Islet precursor cell (in vitro differentiated cells): ENCODE measurements around the gene SUMO3.

Experiments used
- DNase-seq: peaks from one replicate; pipeline ENCODE4 v3.0.0-alpha.2; 2018

The SUMO3 gene

DNA sequence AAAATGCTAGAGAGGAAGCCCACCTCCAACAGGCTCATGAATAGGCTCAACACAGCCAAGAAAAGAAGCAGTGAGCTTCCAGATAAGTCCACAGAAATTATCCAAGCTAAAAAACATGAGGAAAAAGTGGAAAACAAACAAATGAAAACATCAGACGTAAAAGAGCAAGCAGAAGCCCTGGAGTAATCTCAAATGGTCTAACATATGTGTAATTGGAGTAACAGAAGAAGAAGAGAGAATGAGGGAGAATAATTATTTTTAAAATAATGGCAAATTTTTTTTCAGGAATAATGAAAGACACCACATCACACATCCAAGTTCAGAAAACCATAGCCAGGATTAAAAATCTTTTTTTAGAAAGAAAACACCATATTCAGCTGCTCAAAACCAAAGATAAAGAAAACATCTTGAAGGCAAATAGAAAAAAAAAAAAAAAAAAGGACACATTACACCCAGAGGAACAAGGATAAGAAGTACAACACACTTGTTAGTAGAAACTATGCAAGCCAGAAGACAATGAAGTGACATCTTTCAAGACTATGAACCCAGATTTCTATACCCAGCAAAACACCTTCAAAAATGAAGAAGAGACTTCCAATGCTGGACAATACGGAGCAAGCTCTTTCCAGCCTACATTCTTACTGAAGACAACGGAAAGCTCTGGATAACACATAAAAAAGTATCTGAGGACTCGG, 10.6 kb upstream of the SUMO3 start:
- DNase-seq = no peak

DNA sequence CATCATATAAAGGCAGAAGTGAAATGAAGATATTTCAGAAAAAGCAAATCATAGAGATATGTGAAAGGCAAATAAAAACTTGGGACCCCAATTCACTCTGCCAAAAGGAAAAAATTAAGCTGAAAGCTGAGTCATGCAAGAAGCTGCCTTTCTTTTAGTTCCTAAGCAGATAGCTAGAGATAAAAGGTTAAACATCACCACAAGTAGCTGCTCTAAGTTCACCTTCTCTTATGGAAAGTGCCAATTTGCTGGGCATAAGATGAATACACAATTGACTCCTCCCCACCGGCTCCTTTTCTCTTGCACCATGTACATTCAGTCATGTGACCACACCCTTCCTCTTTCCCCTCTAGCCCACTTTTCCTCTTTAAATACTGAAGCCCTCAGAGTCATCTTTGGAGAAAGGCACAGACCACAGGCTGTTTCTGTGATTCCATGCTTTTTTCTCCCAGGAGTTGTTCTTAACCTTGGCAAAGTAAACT, 5.4 kb upstream of the SUMO3 start:
- DNase-seq = peak; percentile 16

DNA sequence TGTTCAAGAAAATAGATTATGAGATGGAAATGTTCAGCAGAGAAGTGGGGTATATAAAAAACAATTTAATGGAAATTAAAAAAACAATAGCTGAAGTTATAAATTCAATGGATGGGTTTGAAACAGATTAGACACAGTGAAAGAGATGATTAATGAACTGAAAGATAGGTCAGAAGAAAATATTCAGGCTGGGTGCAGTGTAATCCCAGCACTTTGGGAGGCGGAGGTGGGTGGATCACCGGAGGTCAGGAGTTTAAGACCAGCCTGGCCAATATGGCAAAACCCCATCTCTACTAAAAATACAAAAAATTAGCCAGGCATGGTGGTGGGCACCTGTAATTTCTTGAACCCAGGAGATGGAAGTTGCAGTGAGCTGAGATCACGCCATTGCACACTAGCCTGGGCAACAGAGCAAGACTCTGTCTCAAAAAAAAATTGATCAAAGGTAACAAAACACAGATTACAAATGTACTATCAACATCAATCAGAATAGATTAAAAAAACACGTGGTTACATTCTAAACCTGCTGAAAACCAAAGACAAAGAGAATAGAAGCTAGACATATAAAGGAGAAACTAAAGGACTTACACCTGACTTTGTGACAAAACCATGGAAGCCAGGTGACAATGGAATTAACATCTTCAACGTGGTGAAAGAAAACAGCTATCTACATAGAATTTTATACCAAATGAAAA, 4.8 kb upstream of the SUMO3 start:
- DNase-seq = no peak

DNA sequence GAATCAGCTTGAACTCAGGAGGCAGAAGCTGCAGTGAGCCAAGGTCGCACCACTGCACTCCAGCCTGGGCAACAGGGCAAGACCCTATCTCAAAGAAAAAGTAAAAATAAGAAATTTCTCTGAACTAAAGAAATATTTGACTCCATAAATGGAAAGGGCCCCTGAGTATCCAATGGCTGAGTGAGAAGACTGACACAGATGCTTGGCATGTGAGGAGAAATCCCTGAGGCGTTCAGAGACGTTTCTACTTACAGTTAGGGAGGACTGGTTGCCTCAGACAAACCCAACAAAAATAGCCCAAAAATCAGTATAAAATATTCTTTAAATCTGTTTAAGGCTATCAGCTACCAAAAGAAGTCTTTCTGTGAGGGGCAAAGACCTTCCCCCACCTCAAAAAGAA, 3.0 kb upstream of the SUMO3 start:
- DNase-seq = peak; percentile 8

DNA sequence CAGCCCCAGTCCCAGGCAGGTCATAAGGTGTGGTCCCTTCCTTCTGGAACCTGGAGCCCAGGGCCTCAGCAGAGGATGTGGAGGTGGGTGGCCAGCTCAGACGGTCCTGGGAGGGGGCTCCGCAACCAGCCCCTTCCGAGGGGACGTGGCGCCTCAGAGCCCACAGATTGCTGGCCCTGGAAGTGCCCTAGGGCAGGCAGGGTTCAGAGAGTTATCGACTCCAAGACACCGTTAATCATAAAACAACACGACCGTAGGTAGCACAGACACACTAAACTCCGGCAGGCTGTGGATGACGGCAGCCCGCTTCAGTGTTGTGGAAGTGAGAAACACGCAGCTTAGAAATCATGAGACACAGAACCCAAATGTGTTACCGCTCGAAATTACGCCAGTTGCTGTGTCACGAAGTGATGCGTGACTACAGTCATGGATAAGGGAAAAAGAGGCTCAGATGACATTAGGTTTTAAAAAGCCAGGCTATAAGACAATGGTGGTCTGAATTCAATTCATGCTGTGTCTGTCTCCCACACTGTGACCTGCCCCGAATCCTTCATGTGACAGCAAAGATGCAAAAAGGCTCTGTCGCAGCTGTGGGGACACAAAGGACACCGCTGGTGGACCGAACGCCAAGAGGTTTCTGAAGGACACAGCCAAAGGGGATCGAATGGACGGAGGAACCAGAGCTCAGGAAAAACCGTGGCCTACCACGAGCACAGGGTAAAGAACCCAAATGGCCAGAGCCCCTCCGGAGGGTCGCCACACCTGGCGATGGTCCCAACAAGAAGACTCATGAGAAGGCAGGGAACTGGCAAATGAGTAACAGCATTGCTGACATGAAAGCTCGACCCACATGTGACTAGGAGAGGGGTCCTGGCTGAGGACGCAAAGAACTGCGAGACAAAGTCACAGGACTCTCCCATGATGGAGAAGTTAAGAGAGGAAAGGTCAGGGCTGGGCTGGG, 1.7 kb upstream of the SUMO3 start:
- DNase-seq = peak; percentile 35

DNA sequence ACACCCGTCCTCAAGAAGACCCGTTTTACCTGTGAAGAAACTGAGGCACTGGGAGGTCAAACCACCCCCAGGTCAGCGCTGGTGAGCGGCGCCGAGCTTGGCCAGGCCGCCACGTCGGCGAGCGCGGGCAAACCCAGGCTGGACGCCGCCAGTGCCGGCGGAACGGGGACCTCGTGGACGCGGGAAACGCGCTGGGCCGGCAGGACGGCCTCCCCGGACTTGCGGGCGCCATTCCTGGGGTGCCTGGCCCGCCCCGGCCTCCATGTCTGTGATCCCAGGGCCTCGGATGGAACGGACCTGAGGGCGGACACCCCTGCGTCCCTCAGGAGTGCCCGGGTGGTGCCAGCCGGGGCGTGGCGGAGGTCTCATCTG, 764 bp upstream of the SUMO3 start:
- DNase-seq = peak; percentile 55

DNA sequence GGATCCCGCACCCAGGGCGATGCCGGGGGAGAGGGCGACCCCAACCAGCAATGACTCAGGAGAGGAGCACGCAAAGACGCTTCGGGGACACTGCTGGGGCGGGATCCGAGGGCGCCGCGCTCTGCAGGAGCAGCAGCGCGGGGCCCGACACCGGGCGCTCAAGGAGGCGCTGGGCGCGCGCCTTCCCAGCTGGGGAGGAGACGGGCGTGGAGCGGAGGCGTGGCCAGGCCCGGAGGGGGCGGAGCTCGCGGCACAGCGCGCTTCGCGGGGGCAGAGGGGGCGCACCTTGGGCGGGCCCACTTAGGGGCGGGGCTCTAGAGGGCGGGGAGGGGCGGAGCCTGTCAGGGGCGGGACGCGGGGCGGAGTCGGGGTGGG, 369 bp downstream of the SUMO3 start:
- peak; percentile 93 for DNase-seq

DNA sequence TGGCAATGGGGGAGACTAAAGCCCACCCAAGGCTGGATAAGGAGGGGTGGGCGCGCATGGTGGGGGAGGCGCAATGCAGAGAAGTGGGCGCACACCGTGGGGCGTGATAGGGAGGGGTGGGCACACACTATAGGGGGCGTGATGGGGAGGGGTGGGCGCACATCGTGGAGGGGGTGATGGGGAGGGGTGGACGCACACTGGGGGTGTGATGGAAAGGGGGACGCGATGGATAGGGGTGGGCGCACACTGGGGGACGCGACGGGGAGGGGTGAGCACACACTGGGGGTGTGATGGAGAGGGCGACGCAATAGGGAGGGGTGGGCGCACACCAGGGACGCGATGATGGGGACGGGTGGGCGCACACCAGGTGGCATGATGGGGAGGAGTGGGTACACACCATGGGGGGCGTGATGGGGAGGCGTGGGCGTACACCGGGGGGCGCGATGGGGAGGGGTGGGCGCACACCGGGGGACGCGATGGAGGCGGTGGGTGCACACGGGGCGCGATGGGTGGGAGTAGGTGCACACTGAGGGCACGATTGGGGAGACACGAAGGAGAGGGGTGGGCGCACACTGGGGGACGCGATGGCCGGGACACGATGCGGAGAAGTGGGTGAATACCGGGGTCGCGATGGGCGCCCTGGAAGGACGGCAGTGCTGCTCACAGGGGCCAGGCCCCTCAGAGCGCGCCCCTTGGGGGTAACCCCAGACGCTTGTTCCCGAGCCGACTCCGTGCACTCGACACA, 929 bp downstream of the SUMO3 start:
- DNase-seq = no peak

DNA sequence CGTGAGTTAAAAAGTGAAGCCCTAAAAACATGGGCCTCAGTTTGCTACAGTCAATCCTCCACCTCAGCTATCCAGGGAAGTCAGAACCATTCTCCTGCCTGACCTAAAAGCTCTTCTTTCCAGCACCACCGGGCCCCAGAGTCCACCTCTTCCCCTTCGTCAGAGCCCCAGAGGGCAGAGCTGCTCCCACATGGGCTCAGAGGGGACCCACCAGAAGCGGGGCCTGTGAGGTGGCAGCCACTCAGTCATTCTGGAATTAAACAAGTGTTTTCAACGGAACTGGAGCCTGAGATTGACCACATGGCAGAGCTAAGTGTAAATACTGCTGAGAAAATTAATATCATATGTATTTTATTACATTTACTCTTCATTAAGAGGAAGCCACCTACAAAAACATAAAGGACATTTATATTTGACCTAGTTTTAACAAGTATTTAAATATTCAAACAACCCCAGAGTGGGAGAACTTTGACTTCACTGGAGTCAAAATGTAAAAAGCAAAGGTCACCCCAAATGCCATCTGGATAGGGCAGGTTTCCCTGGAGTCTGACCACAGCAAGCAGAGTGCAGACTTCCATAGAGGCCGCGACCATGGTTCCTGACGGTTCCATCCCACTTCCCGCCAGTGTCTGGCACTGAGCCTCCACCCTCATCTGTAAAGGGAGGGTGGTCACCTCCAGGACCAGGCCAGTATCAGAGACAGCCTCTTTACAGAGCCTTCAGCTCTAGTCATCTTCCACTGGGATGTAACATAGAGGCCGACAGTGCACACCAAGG, 1.8 kb downstream of the SUMO3 start:
- peak; percentile 37 for DNase-seq

DNA sequence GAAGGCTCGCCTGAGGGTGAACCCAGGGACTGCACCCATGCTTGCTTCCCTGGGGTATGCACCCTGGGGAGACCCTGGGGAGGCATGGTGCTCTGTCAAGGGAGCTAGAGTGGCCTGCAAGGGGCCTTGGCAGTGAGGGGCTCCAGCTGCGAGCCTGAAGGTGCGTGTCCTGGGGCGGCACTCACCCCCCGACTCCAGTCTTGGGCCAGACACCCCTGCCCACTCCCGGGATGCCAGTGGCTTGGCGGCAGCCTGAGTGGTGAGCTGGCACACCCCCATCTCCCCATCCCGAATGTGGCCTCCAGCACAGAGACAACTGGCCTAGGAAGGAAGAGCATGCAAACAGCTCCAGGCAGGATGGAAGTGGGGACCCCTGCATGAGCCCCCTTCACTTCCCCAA, 2.6 kb downstream of the SUMO3 start:
- no peak for DNase-seq

DNA sequence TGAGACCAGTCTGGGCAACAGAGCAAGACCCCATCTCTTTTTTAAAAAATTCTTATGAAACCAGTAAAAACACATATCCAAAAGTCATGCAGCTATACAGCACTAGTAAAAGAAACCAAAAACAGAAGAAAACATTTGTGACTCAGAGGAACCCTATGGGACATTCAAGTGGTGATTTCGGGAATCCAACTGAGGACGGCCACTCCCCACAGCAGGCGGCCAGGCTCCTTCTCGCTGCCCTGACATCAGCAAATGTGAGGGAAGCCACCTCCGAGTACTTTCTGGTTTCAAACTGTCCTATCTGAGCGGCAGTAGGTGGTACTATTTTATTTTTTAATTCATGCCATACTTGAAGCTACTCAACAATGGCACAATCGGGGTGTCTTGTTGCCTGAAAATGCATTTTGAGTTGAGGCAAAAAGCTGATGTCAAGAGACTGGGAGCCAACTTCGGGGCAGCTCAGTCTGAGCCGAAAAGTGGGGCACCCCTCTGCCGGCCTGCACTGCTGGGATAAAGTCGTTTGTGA, 3.3 kb downstream of the SUMO3 start:
- DNase-seq = no peak

DNA sequence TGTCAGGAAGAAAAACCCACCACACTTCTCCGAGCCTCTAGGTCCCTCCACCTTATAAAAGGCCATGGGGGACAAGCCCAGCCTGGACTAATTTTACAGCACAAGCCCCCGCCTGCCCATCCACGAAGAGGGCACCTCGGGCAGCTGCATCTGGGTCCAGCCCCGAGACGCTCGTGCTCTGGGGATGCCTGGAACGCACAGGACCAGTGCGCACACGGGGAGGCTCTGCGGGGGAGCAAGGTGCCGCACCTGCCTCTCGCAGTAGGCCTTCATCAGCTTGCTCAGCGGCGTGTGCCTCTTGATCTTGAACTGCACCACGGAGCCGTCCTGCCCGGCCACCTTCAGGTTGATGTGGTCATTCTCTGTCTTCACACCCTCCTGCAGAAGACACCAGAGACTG, 4.1 kb downstream of the SUMO3 start:
- DNase-seq = no peak

DNA sequence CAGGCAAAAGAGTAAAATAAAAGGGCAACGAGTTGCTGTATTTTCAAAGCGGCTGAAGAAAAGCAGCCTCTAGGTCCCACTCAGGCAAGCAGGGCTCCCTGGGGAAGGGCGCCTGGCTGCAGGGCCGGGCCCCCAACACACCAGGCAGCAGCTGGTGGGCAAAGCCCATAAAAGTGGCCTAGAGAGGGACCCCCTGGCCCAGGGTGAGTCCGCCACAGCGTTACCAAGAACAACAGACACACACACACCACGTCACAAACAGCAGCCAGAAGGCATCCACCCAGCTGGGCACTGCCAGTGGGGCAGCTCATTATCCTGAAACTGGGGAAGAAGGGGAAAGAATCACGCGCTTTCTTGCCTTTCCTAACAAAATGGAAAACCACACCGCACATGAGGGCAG, 4.7 kb downstream of the SUMO3 start:
- DNase-seq = no peak

DNA sequence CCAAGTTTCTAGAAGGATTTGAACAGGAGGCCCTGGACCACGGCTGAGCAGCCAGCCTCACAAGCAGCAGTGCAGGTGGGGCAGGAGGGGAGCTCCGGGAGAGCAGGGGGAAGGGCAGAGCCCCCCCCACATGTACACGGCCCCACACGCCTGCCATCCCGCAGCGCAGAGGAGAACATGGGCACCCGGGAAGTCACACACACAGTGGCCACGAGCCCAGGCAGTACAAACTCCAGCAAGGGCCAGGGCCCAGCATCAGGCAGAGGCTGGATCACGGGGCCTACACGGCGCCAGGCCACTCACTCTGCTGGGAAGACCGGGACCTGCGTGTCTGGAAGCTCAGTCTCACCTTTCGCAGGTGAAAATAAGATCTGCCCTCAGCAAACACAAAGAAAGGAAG, 5.2 kb downstream of the SUMO3 start:
- DNase-seq = no peak

DNA sequence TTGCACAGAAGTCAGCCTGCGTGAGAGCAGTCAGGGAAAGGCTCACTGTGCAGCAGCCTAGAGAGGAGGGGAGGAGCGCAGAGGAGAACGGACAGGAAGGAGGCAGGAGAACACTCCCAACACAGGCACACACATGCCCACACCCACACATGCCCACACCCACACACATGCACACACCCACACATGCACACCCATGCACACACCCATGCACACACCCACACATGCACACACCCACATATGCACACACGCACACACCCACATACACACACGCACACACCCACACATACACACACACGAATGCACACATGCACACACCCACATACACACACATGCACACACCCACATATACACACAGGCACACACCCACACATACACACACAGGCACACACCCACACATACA, 7.1 kb downstream of the SUMO3 start:
- no peak for DNase-seq

DNA sequence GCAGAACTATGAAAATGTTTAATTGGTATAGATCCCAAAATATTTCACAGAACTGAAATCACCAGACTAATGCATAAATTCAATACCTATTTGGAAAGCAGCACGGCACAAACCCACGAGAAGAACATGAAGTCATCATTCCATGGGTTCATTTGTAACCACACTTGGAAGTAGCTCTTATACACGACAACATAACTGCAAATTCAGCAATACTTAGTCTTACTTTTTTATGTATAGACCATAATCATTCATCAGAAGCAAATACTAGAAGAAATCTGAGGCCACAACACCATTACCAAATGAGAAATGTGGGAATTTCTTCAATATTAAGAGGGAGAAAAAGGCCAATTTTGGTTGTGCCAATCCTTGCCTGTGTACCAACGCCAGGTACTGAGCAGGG, 12.0 kb downstream of the SUMO3 start:
- DNase-seq = no peak

DNA sequence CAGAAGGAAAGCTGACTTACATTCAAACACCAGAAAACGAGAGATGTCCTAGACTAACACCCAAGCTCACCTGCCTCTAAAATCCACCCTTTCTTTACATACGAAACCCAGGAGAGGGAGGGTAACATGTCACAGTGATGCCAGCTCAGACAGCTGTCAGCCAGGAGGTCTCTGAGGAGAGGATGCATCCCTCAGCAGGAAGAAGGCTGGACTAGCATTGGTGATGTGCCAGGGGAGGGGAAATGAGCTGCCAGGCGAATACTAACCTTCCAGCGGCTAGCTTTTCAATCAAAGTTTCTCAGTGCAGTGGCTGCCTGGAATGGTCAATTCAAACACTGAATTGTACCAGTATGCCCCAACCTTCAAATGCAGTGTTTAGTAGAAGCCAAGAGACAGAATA, 12.6 kb downstream of the SUMO3 start:
- no peak for DNase-seq

DNA sequence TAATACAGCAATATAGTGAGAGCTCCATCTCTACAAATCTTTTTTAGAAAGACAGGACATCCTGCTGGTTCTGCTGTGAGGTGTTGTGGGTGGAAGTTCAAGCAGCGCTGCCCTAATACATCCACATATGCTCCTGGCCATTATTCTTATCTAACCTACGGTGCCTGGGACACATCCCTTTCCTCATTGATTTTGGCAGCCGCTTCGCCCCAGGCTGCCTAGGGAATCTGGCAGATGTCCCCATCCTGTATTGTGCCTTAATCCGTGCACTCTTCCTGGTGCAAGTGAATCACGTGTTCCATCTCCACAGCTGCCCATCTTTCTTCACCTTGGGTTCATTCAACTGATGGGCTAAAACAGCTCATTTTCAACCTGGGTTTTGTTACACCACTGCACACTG, 13.1 kb downstream of the SUMO3 start:
- no peak for DNase-seq

DNA sequence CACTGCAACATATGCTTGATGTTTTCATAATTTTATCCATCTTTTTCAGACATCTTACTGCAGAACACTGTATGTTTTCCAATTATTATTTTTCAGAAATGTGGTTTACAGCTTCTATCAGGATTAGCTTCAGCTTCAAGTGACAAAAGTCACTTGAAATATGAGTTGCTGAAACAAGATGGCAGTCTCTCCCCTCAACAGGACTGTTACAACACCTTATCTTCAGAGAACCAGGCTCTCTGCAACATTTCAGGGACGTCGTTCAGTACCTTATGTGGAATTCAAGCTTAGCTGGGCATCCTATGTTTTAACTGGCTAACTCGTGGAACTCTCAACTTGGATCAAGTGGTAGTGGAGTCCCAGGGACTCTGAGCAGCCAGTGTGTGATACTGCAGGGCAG, 14.2 kb downstream of the SUMO3 start:
- no peak for DNase-seq

DNA sequence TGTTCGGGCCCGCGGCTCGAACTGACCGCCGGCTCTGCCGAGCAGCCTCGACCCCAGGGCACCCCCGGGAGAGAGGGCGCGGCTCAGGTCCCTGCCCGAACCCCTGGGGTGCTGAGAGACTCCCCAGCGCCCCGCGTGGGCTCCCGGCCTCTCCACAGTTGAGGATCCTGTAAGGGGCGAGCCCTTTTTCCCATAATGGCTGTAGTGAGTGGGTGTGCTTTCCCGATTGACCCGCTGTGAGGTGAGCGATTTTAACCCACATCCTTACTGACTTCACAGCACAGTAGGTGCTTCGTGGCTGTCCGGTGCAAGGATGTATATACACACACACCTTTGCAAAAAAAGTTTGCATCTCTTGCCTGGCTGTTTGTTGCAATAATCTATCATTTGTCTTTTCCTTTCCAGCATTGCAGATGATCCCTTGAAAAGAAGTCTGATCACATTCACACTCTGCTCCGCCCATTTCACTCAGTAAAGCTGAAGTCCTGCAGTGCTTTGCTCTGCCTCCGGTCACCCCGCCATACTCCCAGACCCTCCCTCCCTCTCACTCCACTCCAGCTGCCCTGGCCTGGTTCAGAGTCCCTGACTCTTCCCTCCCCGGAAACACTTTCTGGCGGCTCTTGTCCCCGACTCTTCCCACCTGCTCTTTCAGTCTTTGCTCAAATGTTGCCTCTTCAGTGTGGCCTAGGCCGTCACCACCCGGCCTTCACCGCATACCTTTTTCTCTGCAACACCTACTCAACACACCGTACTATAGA, 15.3 kb downstream of the SUMO3 start:
- DNase-seq = no peak
